ENCODE measurements around the gene CD9.
"Not testable (repeated sequence)": the region's sequence is repeated elsewhere in the genome, so short reads cannot be mapped to it uniquely, and the experiment has no call there.

CD9 gene

GRCh38 chr12:6199531-6200255 lies 507 bp upstream of the CD9 start:
- no peak for DNase-seq (ENCODE audit: low spot score)

DNA sequence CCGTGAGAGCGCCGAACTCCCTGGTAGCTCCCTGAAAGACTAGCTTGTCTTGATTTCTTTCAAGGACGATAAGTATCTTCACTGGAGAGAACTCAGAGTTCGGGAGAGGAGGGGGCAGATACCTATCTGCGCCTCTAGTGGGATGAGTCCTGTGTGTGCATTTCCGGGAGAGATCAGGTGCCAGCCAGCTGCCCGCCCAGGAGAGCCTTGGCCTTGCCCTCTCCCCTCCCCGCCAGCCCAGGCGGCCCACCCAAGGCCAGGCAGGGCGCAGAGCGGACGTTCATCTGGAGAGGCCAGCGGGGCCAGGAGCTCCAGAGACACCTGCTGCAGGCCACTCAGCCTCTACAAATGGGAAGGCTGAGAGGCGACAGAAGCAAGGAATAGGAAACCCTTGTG lies 1.0 kb downstream of the CD9 start:
- DNase-seq (ENCODE audit: low spot score), result peak; percentile 52

- DNase-seq (ENCODE audit: low spot score), result no peak
Observed at GRCh38 chr12:6201826-6202225, 1.6 kb downstream of the CD9 start.

GRCh38 chr12:6202304-6202703 lies 2.1 kb downstream of the CD9 start:
- no peak for DNase-seq (ENCODE audit: low spot score)

DNA sequence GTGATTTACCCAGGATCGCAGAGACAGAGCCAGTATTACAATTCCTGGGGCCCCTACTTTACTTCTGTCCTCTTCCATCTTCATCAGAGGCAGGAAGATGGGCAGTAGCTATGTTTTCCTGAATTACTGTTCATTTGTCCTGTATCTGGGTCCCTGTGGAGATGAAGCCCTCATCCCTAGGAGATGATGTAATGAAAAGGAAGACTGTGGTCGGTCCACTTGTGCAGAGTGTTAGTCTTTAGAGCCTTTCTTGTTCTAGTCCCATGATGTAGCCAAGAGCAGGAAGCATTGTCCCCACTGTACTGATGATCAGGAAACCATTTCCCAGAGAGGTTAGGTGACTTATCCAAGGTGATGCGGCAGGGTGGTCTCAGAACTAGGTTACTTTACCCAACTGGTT lies 2.6 kb downstream of the CD9 start:
- DNase-seq (ENCODE audit: low spot score), result no peak

DNA sequence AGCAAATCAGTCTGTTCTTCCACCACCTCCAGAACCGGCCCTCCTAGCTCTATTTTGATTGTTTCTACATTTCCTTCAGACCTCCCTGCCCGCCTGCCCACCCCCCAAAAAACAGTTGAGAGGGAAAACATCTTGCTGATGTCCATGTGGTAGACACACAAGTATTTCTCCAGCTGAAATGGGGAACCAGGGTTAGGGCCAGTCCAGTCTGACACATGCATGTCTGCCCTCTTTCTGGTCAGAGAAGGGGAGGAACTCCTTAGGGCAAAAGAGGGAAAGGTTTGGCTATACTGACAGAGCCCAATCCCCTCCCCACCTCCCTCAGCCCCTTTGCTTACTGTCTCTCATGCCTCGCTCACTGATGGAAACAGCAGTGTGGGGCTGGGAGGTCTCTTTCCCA lies 3.4 kb downstream of the CD9 start:
- no peak for DNase-seq (ENCODE audit: low spot score)

DNA sequence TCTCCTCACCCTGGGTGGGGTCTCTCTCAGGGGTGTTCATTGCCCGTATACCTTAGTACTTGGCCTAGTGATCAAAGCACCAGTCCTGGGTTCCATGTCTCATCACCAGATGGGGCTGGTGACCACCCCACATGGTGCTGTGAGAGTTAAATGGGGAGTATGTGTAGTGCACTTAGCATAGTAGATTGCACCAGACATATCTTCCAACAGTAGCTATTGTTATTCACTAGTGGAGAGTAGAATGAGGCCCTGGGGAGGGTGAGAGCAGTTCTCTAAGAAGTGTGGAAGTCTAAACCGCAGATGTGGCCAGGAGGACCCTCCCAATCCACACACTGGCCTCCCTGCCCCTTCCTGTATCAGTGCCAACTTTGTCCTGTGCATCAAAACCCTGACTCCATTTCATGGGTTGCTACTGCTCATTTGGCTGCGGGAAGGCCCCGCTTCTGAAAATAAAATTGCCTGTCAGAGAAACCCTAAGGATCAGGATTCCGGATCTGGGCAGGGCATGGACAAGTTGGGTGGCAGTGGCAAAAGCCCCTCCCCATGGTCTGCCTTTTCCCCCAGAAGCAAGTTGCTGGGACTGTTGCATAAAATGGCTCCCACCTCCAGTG lies 4.4 kb downstream of the CD9 start:
- no peak for DNase-seq (ENCODE audit: low spot score)

- no peak for DNase-seq (ENCODE audit: low spot score)
Observed at GRCh38 chr12:6205144-6205539, 4.9 kb downstream of the CD9 start.

GRCh38 chr12:6205761-6206160 lies 5.6 kb downstream of the CD9 start:
- peak; percentile 3 for DNase-seq (ENCODE audit: low spot score)

DNA sequence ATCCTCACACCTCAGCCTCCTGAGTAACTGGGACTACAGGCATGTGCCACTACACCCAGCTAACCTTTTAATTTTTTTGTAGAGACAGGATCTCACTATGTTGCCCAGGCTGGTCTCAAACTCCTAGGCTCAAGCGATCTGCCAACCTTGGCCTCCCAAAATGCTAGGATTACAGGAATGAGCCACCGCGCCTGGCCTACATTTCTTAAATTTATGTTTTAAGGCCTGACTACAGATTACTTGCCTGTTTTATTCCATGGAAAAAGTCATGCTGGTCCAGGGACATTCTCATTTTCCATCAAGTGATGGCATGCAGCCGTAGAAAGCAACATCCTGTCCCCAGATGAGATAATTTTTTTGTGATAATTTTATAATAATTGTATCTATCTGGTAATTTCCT lies 6.1 kb downstream of the CD9 start:
- no peak for DNase-seq (ENCODE audit: low spot score)

GRCh38 chr12:6207259-6207925 lies 7.2 kb downstream of the CD9 start:
- peak; percentile 22 for DNase-seq (ENCODE audit: low spot score)

GRCh38 chr12:6208130-6208529 lies 7.9 kb downstream of the CD9 start:
- no peak for DNase-seq (ENCODE audit: low spot score)

DNA sequence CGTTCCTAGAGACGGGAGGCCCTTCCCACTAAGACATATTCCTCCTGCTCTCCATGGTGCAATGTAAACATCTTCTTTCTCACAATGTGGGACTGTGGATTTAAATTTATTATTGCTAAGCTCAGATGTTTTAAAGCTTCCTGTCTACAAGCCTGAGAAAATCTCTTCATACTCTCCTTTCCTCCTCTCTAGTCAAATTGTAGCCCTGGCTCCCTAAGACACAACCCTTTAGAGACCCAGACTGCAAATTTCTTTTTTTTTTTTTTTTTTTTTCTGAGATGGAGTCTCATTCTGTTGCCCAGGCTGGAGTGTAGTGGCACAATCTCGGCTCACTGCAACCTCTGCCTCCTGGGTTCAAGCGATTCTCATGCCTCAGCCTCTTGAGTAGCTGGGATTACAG lies 9.2 kb downstream of the CD9 start:
- not testable (repeated sequence) for DNase-seq (ENCODE audit: low spot score)

DNA sequence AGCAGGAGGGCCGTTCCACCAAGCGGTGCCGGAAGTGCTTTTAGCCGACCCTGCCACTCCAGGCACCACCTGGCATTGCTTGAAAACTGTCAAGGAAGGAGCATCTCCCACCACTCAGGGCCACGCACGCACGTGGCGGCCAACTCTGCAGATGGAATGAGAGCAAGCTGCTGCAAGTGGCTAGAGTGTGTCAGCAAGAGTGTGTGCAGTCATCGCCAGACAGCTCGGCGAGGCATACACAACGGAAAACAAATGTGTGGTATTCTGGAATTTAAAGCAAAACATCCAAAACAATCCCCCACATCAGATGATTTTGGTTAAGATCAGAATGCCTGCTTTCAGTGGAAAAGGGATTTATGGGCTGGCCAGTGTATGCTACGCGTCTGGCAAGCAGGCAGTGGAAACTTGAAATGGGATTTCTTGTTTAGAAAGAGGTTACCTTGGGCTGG lies 11.2 kb downstream of the CD9 start:
- peak; percentile 7 for DNase-seq (ENCODE audit: low spot score)

DNA sequence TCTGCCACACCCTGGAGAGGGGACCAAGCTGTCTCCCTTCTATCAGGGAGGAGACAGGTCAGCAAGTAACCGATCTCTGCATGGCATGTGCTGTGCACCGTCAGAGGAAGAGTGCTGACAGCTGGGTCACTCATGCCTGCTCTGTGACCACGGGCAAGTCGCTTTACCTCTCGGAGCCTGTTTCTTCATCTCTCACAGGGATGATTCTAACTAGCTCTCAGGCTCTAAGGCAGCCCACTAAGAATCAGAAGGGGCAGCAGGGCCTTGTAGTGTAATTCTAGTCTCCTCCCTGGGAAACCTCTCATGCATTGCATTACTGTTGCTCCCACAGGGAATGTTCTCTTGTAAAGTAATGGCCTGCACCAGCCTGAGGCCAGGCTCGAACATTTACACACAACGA lies 11.9 kb downstream of the CD9 start:
- DNase-seq (ENCODE audit: low spot score), result no peak

- DNase-seq (ENCODE audit: low spot score), result peak; percentile 1
Observed at GRCh38 chr12:6213969-6214368, 13.8 kb downstream of the CD9 start.

- no peak for DNase-seq (ENCODE audit: low spot score)
Observed at GRCh38 chr12:6214633-6215032, 14.4 kb downstream of the CD9 start.

- DNase-seq (ENCODE audit: low spot score), result no peak
Observed at GRCh38 chr12:6215120-6215807, 15.1 kb downstream of the CD9 start.

- peak; percentile 84 for DNase-seq (ENCODE audit: low spot score)
Observed at GRCh38 chr12:6215932-6216494, 15.8 kb downstream of the CD9 start.

- peak; percentile 46 for DNase-seq (ENCODE audit: low spot score)
Observed at GRCh38 chr12:6216581-6216980, 16.4 kb downstream of the CD9 start.

GRCh38 chr12:6218347-6218925 lies 18.2 kb downstream of the CD9 start:
- no peak for DNase-seq (ENCODE audit: low spot score)

DNA sequence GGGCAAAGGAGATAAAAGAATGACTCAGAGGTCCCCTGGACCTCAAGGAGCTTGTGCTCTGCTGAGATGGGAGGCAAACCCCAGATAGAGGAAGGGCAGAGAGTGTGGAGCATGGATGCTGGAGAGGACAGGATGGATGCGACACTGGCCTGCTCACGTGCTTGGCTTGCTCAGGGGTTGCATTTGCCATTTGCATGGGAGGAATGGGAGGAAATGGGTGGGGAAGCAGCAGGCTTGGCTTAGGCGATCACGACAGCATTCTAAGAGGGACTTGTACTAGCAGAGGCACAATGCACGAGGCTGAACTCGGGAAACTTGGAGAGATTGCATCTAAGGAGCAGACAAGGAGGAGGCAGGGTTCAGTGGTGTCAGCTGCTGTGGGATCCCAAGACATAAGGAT lies 19.8 kb downstream of the CD9 start:
- no peak for DNase-seq (ENCODE audit: low spot score)

Measured in pons (tissue), 1 donor.